Hepatocyte (in vitro differentiated cells): ENCODE results near the gene CCDC167.

Source experiments
- EZH2 ChIP-seq: fragments of 200-600 bp; sonication (generic); IDR thresholded peaks from 2 replicates; pipeline ENCODE4 v1.6.1; 2016; ENCODE audit warnings: antibody characterized with exemption, mild to moderate bottlenecking, borderline replicate concordance
- EZH2phosphoT487 ChIP-seq: fragments of 200-600 bp; sonication (generic); IDR thresholded peaks from one replicate; pipeline ENCODE4 v1.6.1; 2018; ENCODE audit warnings: antibody characterized with exemption, mild to moderate bottlenecking, low read depth, moderate library complexity; ENCODE audit not compliant: unreplicated experiment, severe bottlenecking
- TF ChIP-seq, protein P1 (sequence below): fragments of 200-600 bp; sonication (generic); IDR thresholded peaks from 2 replicates; pipeline ENCODE4 v1.5.1; 2016; ENCODE audit warnings: antibody characterized with exemption, mild to moderate bottlenecking; ENCODE audit not compliant: poor library complexity

DNA sequence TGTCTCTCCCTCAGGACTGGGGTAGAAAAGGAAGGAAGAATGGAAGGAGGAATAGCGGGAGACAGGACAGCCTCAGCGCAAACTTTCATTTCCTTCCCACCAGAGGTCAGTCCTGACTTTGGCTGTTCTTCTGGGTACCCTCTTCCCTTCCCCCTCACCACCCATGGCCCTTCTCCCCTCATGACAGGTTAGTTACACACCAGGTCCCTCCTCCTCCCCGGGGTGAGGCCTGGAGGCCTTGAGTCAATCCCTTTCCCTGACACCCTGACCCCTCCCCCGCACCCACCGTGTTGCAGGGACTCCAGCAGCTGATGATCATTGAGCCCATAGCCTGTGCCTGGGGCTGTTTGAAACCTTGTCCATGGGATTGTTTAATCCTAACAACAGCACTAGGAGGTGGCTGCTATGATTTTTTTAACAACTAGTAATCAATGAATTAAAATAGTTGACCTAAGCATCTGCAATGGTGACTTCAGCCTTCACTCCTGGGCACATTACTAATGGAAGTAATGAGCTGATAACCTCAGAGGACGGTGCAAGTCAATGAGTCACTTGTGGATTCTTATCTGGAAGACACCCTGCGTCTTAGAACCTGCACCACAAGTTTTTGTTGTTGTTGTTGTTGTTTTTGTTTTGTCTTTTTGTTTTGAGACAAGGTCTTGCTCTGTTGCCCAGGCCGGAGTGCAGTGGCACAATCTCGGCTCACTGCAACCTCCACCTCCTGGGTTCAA is 46.6 kb upstream of the CCDC167 start:
- TF ChIP-seq, protein P1, sequence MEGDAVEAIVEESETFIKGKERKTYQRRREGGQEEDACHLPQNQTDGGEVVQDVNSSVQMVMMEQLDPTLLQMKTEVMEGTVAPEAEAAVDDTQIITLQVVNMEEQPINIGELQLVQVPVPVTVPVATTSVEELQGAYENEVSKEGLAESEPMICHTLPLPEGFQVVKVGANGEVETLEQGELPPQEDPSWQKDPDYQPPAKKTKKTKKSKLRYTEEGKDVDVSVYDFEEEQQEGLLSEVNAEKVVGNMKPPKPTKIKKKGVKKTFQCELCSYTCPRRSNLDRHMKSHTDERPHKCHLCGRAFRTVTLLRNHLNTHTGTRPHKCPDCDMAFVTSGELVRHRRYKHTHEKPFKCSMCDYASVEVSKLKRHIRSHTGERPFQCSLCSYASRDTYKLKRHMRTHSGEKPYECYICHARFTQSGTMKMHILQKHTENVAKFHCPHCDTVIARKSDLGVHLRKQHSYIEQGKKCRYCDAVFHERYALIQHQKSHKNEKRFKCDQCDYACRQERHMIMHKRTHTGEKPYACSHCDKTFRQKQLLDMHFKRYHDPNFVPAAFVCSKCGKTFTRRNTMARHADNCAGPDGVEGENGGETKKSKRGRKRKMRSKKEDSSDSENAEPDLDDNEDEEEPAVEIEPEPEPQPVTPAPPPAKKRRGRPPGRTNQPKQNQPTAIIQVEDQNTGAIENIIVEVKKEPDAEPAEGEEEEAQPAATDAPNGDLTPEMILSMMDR: no peak
- no peak for TF ChIP-seq EZH2
- TF ChIP-seq EZH2phosphoT487: no peak
